Mesendoderm (in vitro differentiated cells): ENCODE results near the gene TSEN2.

ENCODE experiments used
- DNase-seq: peaks from one replicate; pipeline ENCODE4 v3.0.0; 2013
- H2AK5ac ChIP-seq: 2 replicates; pipeline ENCODE4 v1.6.1; 2013; ENCODE audit warnings: low read length, inconsistent platforms
- H2BK120ac ChIP-seq: 2 replicates; pipeline ENCODE4 v1.6.1; 2013; ENCODE audit warnings: low read depth, mild to moderate bottlenecking, low read length, moderate library complexity, mixed read lengths
- H2BK15ac ChIP-seq: replicated peaks from 2 replicates; pipeline ENCODE4 v1.6.1; 2013; ENCODE audit warnings: low read depth, mild to moderate bottlenecking, moderate library complexity
- H2BK5ac ChIP-seq: 2 replicates; pipeline ENCODE4 v1.6.1; 2013; ENCODE audit warnings: low read length, inconsistent platforms
- H3K18ac ChIP-seq: 2 replicates; pipeline ENCODE4 v1.6.1; 2013; ENCODE audit warnings: mild to moderate bottlenecking, low read length, mixed read lengths
- H3K23ac ChIP-seq: one replicate; pipeline ENCODE4 v1.6.1; 2013; ENCODE audit warnings: low read length
- H3K27ac ChIP-seq: 2 replicates; pipeline ENCODE4 v1.5.1; 2013; ENCODE audit warnings: low read depth, mild to moderate bottlenecking, inconsistent platforms, low read length, moderate library complexity
- H3K27me3 ChIP-seq: 2 replicates; pipeline ENCODE4 v1.6.1; 2013; ENCODE audit warnings: low read length, control low read depth, mild to moderate bottlenecking, inconsistent platforms; ENCODE audit not compliant: insufficient read depth, poor library complexity
- H3K36me3 ChIP-seq: 2 replicates; pipeline ENCODE4 v1.6.1; 2013; ENCODE audit warnings: low read length, inconsistent platforms; ENCODE audit not compliant: control insufficient read depth, insufficient read depth
- H3K4ac ChIP-seq: one replicate; pipeline ENCODE4 v1.6.1; 2013; ENCODE audit warnings: low read depth, mild to moderate bottlenecking, low read length, moderate library complexity
- H3K4me1 ChIP-seq: 2 replicates; pipeline ENCODE4 v1.6.1; 2013; ENCODE audit warnings: low read depth, low read length, inconsistent platforms; ENCODE audit not compliant: control insufficient read depth
- H3K4me2 ChIP-seq: 2 replicates; pipeline ENCODE4 v1.6.1; 2013; ENCODE audit warnings: low read length
- H3K4me3 ChIP-seq: 2 replicates; pipeline ENCODE4 v1.5.1; 2013; ENCODE audit warnings: mild to moderate bottlenecking, low read length
- H3K56ac ChIP-seq: one replicate; pipeline ENCODE4 v1.6.1; 2013; ENCODE audit warnings: low read length
- H3K79me1 ChIP-seq: 2 replicates; pipeline ENCODE4 v1.6.1; 2013; ENCODE audit warnings: low read length, inconsistent platforms
- H3K79me2 ChIP-seq: 2 replicates; pipeline ENCODE4 v1.6.1; 2013; ENCODE audit warnings: mild to moderate bottlenecking, low read length; ENCODE audit not compliant: control insufficient read depth, insufficient read depth
- H3K9ac ChIP-seq: 2 replicates; pipeline ENCODE4 v1.6.1; 2013; ENCODE audit warnings: low read length, inconsistent platforms
- H4K5ac ChIP-seq: one replicate; pipeline ENCODE4 v1.6.1; 2013; ENCODE audit warnings: low read length
- H4K8ac ChIP-seq: one replicate; pipeline ENCODE4 v1.6.1; 2013; ENCODE audit warnings: low read depth, mild to moderate bottlenecking, control low read depth, low read length, moderate library complexity
- WGBS: extraction: QIAGEN DNeasy Blood & Tissue Kit; methylation state at CpG from one replicate; pipeline ENCODE4 v1.1.7; 2013; ENCODE audit warnings: low lambda C conversion rate, missing lambda C conversion rate; ENCODE audit not compliant: insufficient coverage; ENCODE audit errors: extremely low coverage; 5-methylcytosine and 5-hydroxymethylcytosine counted together

Gene TSEN2

GRCh38 chr3:12571986-12572385 is 87.7 kb downstream of the TSEN2 start:
- no peak overlapping the region for H3K4me3 ChIP-seq

GRCh38 chr3:12574131-12574530 is 89.9 kb downstream of the TSEN2 start:
- H2BK120ac ChIP-seq = no peak overlapping the region
- no peak overlapping the region for H3K18ac ChIP-seq
- no peak overlapping the region for H2BK5ac ChIP-seq
- no peaks in the 10 kb centered on the region for H3K4me1 ChIP-seq
- H3K79me2 ChIP-seq = no peaks in the 10 kb centered on the region
- no peak overlapping the region for H3K56ac ChIP-seq
- WGBS = no CpG with 5 or more reads among the region's 6 CpGs
- no peaks in the 10 kb centered on the region for H3K79me1 ChIP-seq
- H3K4ac ChIP-seq = no peak overlapping the region
- H3K23ac ChIP-seq = no peak overlapping the region
- H3K27ac ChIP-seq = no peak overlapping the region
- H3K9ac ChIP-seq = no peak overlapping the region
- no peak overlapping the region for H2AK5ac ChIP-seq
- H3K27me3 ChIP-seq = no peaks in the 10 kb centered on the region
- DNase-seq = no peak
- no peak overlapping the region for H4K5ac ChIP-seq
- peaks cover 13% of the 10 kb centered on the region for H3K36me3 ChIP-seq
- no peak overlapping the region for H3K4me2 ChIP-seq
- no peak overlapping the region for H2BK15ac ChIP-seq
- no peak overlapping the region for H4K8ac ChIP-seq
- H3K4me3 ChIP-seq = no peak overlapping the region

More at GRCh38 chr3:12571986-12572385, 87.7 kb downstream of the TSEN2 start:
- H3K56ac ChIP-seq = no peak overlapping the region
- no peak overlapping the region for H3K27ac ChIP-seq
- no peak overlapping the region for H2BK5ac ChIP-seq
- H3K23ac ChIP-seq = no peak overlapping the region
- H4K8ac ChIP-seq = no peak overlapping the region
- H2BK15ac ChIP-seq = no peak overlapping the region
- H3K27me3 ChIP-seq = no peaks in the 10 kb centered on the region
- no peak overlapping the region for H3K4ac ChIP-seq
- no peak overlapping the region for H3K18ac ChIP-seq
- H3K4me2 ChIP-seq = no peak overlapping the region
- peaks cover 13% of the 10 kb centered on the region for H3K36me3 ChIP-seq
- DNase-seq = peak; percentile 53
- H4K5ac ChIP-seq = no peak overlapping the region
- H3K79me2 ChIP-seq = peaks cover 5% of the 10 kb centered on the region
- H2AK5ac ChIP-seq = no peak overlapping the region
- H3K4me1 ChIP-seq = no peaks in the 10 kb centered on the region
- WGBS = no CpG with 5 or more reads among the region's 11 CpGs
- no peak overlapping the region for H3K9ac ChIP-seq
- peaks cover 4% of the 10 kb centered on the region for H3K79me1 ChIP-seq
- no peak overlapping the region for H2BK120ac ChIP-seq

DNA sequence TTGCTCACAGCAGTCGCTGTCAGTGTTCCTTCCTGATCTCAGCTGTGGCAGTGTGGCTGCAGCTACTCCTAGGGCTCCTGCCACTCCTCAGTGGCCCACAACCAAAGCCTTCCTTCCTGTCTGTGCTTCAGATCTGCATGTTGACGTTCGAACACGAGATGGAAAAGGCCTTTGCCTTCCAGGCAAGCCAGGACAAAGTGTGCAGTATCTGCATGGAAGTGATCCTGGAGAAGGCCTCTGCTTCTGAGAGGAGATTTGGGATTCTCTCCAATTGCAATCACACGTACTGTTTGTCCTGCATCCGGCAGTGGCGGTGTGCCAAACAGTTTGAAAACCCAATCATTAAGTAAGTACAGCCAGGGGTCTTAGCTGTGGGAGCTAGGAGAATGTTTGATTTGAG is 90.4 kb downstream of the TSEN2 start:
- Histone ChIP-seq H3K4ac (no peak overlapping the region), H2BK120ac (no peak overlapping the region), H3K4me3 (no peak overlapping the region), H3K23ac (no peak overlapping the region), H2AK5ac (no peak overlapping the region), H3K18ac (no peak overlapping the region), H3K27me3 (no peaks in the 10 kb centered on the region), H3K9ac (no peak overlapping the region), H2BK5ac (no peak overlapping the region), H3K4me2 (no peak overlapping the region), H3K4me1 (no peaks in the 10 kb centered on the region), H4K5ac (no peak overlapping the region), H4K8ac (no peak overlapping the region), H3K36me3 (peaks cover 13% of the 10 kb centered on the region), H3K27ac (no peak overlapping the region), H3K79me2 (no peaks in the 10 kb centered on the region), H3K56ac (no peak overlapping the region), H2BK15ac (no peak overlapping the region), H3K79me1 (no peaks in the 10 kb centered on the region)
- DNase-seq = no peak
- WGBS = no CpG with 5 or more reads among the region's 7 CpGs

DNA sequence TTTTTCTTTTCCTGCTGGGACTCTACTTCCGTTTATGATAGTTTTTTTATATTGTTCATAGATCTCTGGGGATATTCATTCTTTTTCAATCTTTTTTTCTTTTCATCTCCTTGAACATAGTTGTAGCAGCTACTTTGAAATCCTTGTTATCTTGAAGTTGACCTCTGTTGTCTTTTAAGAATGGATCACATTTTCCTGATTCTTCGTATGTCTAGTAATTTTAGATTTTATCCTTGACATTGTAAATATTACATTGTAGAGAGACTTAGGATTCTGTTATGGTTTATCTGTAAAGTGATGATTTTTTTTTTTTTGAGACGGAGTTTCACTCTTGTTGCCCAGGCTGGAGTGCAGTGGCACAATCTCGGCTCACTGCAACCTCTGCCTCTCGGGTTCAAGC is 93.1 kb downstream of the TSEN2 start:
- Histone ChIP-seq H3K4me2 (no peak overlapping the region), H3K4me1 (no peaks in the 10 kb centered on the region), H4K8ac (no peak overlapping the region), H3K27ac (no peak overlapping the region), H3K56ac (no peak overlapping the region), H3K23ac (no peak overlapping the region), H2BK5ac (no peak overlapping the region), H3K18ac (no peak overlapping the region), H3K36me3 (peaks cover 8% of the 10 kb centered on the region), H2BK120ac (no peak overlapping the region), H3K27me3 (no peaks in the 10 kb centered on the region), H3K4ac (no peak overlapping the region), H3K79me1 (no peaks in the 10 kb centered on the region), H3K79me2 (no peaks in the 10 kb centered on the region), H3K4me3 (no peak overlapping the region), H2BK15ac (no peak overlapping the region), H2AK5ac (no peak overlapping the region), H4K5ac (no peak overlapping the region), H3K9ac (no peak overlapping the region)
- no CpG with 5 or more reads among the region's 5 CpGs for WGBS
- DNase-seq = no peak

DNA sequence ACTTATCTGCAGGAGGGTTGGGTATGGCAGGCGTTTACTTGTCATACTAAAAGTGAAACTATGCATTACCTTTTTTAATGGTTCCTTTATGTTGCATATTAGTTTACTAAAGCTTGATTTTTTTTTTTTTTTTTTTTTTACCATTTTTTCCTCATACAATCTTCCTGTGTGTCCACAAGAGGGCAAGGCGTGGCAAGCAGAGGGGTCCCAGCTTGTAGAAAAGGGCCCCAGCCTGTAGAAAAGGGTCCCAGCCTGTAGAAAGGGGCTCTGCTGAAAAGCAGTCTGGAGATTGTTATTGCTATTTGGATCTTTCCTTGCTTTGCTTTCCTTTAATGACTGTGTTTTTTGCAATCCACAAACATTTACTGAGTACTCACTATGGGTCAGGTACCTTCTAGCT is 94.5 kb downstream of the TSEN2 start:
- no CpG with 5 or more reads among the region's 2 CpGs for WGBS
- no peak overlapping the region for H2AK5ac ChIP-seq
- H4K8ac ChIP-seq = no peak overlapping the region
- H2BK5ac ChIP-seq = no peak overlapping the region
- H3K79me2 ChIP-seq = no peaks in the 10 kb centered on the region
- H3K27ac ChIP-seq = no peak overlapping the region
- no peak overlapping the region for H4K5ac ChIP-seq
- no peak overlapping the region for H3K4ac ChIP-seq
- no peak for DNase-seq
- no peak overlapping the region for H3K4me2 ChIP-seq
- H3K4me3 ChIP-seq = no peak overlapping the region
- H3K36me3 ChIP-seq = peaks cover 10% of the 10 kb centered on the region
- H3K18ac ChIP-seq = no peak overlapping the region
- no peak overlapping the region for H3K23ac ChIP-seq
- H3K9ac ChIP-seq = no peak overlapping the region
- no peaks in the 10 kb centered on the region for H3K4me1 ChIP-seq
- no peaks in the 10 kb centered on the region for H3K79me1 ChIP-seq
- no peak overlapping the region for H2BK120ac ChIP-seq
- no peaks in the 10 kb centered on the region for H3K27me3 ChIP-seq
- H2BK15ac ChIP-seq = no peak overlapping the region
- H3K56ac ChIP-seq = no peak overlapping the region

- Histone ChIP-seq H3K4me3 (no peak overlapping the region), H3K27ac (no peak overlapping the region), H3K79me1 (no peaks in the 10 kb centered on the region), H3K9ac (no peak overlapping the region), H2BK5ac (no peak overlapping the region), H4K8ac (no peak overlapping the region), H2BK15ac (no peak overlapping the region), H3K4me2 (no peak overlapping the region), H3K36me3 (peaks cover 12% of the 10 kb centered on the region), H3K4me1 (no peaks in the 10 kb centered on the region), H3K27me3 (no peaks in the 10 kb centered on the region), H2AK5ac (no peak overlapping the region), H3K56ac (no peak overlapping the region), H3K4ac (no peak overlapping the region), H4K5ac (no peak overlapping the region), H3K23ac (no peak overlapping the region), H2BK120ac (no peak overlapping the region), H3K18ac (no peak overlapping the region), H3K79me2 (no peaks in the 10 kb centered on the region)
- DNase-seq = no peak
- no CpG with 5 or more reads among the region's 3 CpGs for WGBS
Observed at GRCh38 chr3:12579456-12579855, 95.2 kb downstream of the TSEN2 start.
